ENCODE results near the gene C2orf92.

The C2orf92 gene

GRCh38 chr2:97699765-97700444, 30.4 kb downstream of the C2orf92 start:
- POLR2A ChIA-PET: interaction anchor here (0.6 to 1.5 kb wide), 2 partner anchors 109 to 268 kb away, joined by 5 to 8 read pairs; no protein-coding TSS in a partner anchor
- Histone ChIP-seq H3K36me3 (ENCODE audit: control insufficient read depth in 2 of 2, insufficient read depth in 1 of 2, low read length in 2 of 2) (no peaks in the 10 kb centered on the region), H3K4me3 (ENCODE audit: low read depth, low read length) (no peak overlapping the region), H3K27ac (ENCODE audit: extremely low read depth, low read depth, low read length) (no peak overlapping the region), H3K4me1 (ENCODE audit: control insufficient read depth, insufficient read depth, low read length) (no peaks in the 10 kb centered on the region), H3K9me3 (ENCODE audit: control insufficient read depth, insufficient read depth, low read depth, low read length) (no peaks in the 10 kb centered on the region)
- TF ChIP-seq ZNF155 (tag by site-specific recombination; IDR thresholded peaks at IDR 0.05) (no peak), ZSCAN30 (tag by site-specific recombination; IDR thresholded peaks at IDR 0.05) (no peak), ZNF654 (tag by site-specific recombination; IDR thresholded peaks at IDR 0.05; ENCODE audit: low read depth) (peak; percentile 17; the same call in 1 of the 2 replicates), ZNF202 (tag by site-specific recombination; IDR thresholded peaks at IDR 0.05; ENCODE audit: borderline replicate concordance) (no peak), HOXD13 (CRISPR knock-in tag; IDR thresholded peaks at IDR 0.05; ENCODE audit: borderline replicate concordance) (no peak), ZNF132 (tag by site-specific recombination; IDR thresholded peaks at IDR 0.05; ENCODE audit: borderline replicate concordance) (no peak), ZBTB48 (tag by site-specific recombination; IDR thresholded peaks at IDR 0.05) (no peak), ZNF776 (tag by site-specific recombination; IDR thresholded peaks at IDR 0.05; ENCODE audit: borderline replicate concordance) (no peak)
- CTCF ChIA-PET: interaction anchor here (0.6 to 7.4 kb wide), 23 partner anchors 9 to 897 kb away, joined by 3 to 130 read pairs (median 4); partner anchors contain the start of genes ACTR1B and ANKRD36B

- Histone ChIP-seq H3K27ac (ENCODE audit: extremely low read depth, low read depth, low read length) (no peak overlapping the region), H3K9me3 (ENCODE audit: control insufficient read depth, insufficient read depth, low read depth, low read length) (no peaks in the 10 kb centered on the region), H3K4me3 (ENCODE audit: low read depth, low read length) (no peak overlapping the region), H3K36me3 (ENCODE audit: control insufficient read depth in 2 of 2, insufficient read depth in 1 of 2, low read length in 2 of 2) (no peaks in the 10 kb centered on the region), H3K4me1 (ENCODE audit: control insufficient read depth, insufficient read depth, low read length) (no peaks in the 10 kb centered on the region)
- TF ChIP-seq ELK4 (IDR thresholded peaks at IDR 0.05; ENCODE audit: borderline replicate concordance, low read depth, low read length) (no peak), ZSCAN16 (tag by site-specific recombination; IDR thresholded peaks at IDR 0.05) (no peak), ZEB2 (tag by site-specific recombination; IDR thresholded peaks at IDR 0.05) (no peak), YY1 (tag by site-specific recombination; IDR thresholded peaks at IDR 0.05) (no peak), ZNF2 (tag by site-specific recombination; IDR thresholded peaks at IDR 0.05) (no peak), ZNF133 (tag by site-specific recombination; IDR thresholded peaks at IDR 0.05) (no peak), ZNF174 (tag by site-specific recombination; IDR thresholded peaks at IDR 0.05) (no peak), REPIN1 (tag by site-specific recombination; IDR thresholded peaks at IDR 0.05; ENCODE audit: low read depth) (no peak), FEZF1 (tag by site-specific recombination; IDR thresholded peaks at IDR 0.05) (no peak), ZNF394 (tag by site-specific recombination; IDR thresholded peaks at IDR 0.05; ENCODE audit: borderline replicate concordance) (no peak), ZNF266 (tag by site-specific recombination; IDR thresholded peaks at IDR 0.05; ENCODE audit: low read depth) (no peak), ZNF785 (tag by site-specific recombination; IDR thresholded peaks at IDR 0.05) (no peak), ZBTB10 (tag by site-specific recombination; IDR thresholded peaks at IDR 0.05) (no peak), ZBTB1 (tag by site-specific recombination; IDR thresholded peaks at IDR 0.05) (no peak)
- ChIA-PET POLR2A (no interaction called here), CTCF (interaction anchor here (0.6 to 7.4 kb wide), 6 partner anchors 8 to 684 kb away, joined by 3 to 130 read pairs (median 29); partner anchors contain the start of gene ANKRD36B)
Measured at GRCh38 chr2:97701186-97701585, 31.7 kb downstream of the C2orf92 start.
